Measurements from ENCODE around the gene S100Z.
A peak's percentile ranks its signal among the peaks of the same experiment; 100 is the strongest.
"Not testable (repeated sequence)": the region's sequence is repeated elsewhere in the genome, so short reads cannot be mapped to it uniquely, and the experiment has no call there.

S100Z gene

DNA sequence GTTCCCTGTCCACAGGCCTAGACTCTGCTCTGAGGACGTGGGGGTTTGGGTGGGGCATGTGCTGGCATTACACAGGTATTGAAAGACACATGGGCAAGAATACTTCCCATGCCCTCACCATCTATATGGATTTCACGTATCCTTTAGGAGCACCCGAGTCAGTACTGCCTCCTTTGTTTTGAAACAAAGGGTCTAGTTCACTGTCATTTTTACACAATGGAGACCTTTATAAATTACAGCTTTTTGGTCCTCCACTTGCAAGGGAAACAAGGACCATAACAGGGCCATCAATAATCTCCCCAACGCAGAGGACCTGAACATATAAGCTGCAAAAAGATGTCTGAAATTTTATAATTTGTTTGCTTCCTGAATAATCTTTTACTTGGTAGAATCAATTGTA, 78.1 kb downstream of the S100Z start:
- no peak for DNase-seq
- in situ Hi-C loops (cut with HindIII; ENCODE audit: low pct_ligation_motif_present, low pct_unique_long_range_greater_than_20kb, low sequenced_read_pairs) = no loop called here

DNA sequence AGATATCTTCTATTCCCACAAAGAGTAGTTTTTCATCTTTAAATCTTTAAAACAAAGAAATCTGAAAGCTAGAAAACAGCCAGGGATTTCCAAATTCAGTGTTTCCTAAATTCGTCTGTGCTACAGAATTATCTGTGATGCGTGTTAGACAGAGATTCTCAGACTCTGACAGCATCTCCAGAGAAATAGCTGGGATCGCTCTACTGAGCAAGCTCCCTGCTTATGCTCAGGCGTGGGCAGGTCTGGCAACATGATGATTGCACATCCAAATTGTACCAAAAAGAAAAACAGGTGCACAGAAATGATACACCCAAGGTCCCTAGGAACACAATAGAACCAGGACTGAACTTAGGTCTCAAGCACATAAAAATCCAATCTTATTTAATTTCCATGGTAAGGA, 80.3 kb downstream of the S100Z start:
- no peak for DNase-seq
- in situ Hi-C loops (cut with HindIII; ENCODE audit: low pct_ligation_motif_present, low pct_unique_long_range_greater_than_20kb, low sequenced_read_pairs) = no loop called here

DNA sequence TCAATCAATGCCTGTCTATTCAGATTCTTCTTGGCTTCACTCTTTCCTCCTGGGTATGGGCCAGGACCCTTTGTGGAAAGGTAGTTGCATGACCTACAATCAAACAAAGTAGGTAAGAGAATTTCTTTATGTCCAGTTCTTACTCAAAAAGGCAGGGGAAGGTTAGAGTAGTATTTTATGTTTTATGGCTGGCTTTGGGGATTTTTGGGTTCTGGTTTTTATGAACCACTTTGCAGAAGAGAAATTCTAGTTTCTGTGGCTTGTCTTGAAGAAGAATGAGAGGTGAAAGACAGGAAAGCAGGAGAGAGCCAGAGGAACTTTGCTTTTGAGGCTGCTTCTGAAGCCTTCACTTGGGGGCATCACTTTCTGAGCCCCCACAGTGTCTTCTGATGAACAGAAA, 88.4 kb downstream of the S100Z start:
- DNase-seq = no peak
- in situ Hi-C loops (cut with HindIII; ENCODE audit: low pct_ligation_motif_present, low pct_unique_long_range_greater_than_20kb, low sequenced_read_pairs) = no loop called here

DNA sequence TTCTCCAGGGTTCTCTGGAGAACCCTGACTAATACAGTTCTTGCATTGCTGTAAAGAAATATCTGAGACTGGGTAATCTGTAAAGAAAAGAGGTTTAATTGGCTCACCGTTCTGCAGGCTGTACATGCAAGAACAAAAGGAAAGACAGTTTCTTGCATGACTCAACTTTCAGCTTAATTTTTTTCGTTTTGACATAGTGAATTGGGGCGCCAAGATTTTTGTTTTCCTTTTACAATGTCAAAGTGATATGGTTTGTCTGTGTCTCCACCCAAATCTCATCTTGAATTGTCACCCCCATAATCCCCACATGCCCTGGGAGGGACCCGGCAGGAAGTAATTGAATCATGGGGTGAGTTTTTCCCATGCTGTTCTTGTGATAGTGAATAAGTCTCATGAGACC, 91.2 kb downstream of the S100Z start:
- DNase-seq = no peak
- in situ Hi-C loops (cut with HindIII; ENCODE audit: low pct_ligation_motif_present, low pct_unique_long_range_greater_than_20kb, low sequenced_read_pairs) = no loop called here

DNA sequence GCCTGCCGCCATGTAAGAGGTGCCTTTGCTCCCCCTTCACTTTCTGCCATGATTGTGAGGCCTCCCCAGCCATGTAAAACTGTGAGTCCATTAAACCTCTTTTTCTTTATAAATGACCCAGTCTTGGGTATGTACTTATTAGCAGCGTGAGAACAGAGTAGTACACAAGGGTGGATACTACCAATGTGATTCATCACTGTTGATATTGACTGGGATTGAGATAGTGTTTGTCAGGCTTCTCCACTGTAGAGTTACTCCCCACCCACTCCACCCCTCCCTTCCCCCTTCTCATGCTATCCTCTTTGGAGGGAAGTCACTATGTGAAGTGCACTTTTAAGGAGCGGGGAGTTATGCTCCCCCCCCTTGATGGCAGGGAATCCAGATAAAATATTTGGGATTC, 91.6 kb downstream of the S100Z start:
- no peak for DNase-seq
- in situ Hi-C loops (cut with HindIII; ENCODE audit: low pct_ligation_motif_present, low pct_unique_long_range_greater_than_20kb, low sequenced_read_pairs) = no loop called here

DNA sequence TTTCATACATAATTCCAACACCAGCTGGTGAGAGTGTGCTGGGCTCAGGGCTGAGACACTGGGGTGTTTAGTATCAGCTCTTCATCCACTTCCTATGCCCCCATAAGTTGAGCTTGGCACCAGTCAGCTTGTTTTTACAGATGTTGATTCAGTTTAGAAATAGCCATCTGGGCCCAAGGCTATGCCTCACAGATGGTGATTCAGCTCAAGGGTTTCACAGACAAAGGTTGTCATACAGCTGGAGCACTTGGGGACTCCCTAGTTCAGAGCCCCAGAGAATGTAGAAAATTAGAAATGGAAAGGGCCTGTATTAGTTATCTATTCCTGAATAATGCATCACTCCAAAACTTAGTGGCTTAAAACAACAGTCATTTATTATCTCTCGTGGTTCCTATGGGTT, 92.8 kb downstream of the S100Z start:
- no peak for DNase-seq
- in situ Hi-C loops (cut with HindIII; ENCODE audit: low pct_ligation_motif_present, low pct_unique_long_range_greater_than_20kb, low sequenced_read_pairs) = no loop called here

DNA sequence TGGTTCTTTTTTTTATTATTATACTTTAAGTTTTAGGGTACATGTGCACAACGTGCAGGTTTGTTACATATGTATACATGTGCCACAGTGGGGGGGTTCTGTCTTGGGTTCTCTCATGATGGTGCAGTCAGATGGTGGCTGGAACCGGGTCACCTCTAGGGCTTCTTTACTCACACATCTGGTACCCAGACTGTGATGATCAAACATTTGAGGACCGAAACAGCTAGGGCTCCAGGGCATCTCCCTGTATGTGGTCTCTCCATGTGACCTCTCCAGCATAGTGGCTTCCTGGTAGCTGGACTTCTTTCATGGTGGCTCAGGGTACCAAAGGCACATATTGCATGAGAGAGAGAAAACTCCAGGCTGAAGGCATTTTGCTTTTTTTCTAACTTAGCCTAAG, 93.2 kb downstream of the S100Z start:
- in situ Hi-C loops (cut with HindIII; ENCODE audit: low pct_ligation_motif_present, low pct_unique_long_range_greater_than_20kb, low sequenced_read_pairs) = no loop called here
- no peak for DNase-seq

DNA sequence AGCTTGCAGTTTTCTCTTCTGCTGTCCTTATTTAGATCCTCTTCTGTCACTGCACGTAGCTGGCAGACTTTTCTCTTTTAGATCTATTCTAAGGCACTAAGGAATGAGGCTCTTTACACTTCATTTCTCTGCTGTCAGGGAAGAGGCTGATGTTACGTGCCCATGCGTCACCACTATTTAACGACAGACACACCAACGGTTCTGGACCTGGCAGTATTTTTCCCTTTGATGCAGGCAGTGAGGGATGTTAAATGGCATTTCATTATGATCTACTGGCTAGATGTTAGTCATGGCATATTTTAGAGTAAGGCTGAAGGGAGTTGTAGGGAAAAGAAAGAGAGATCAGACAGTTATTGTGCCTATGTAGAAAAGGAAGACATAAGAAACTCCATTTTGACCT, 94.8 kb downstream of the S100Z start:
- DNase-seq = no peak
- in situ Hi-C loops (cut with HindIII; ENCODE audit: low pct_ligation_motif_present, low pct_unique_long_range_greater_than_20kb, low sequenced_read_pairs) = no loop called here

DNA sequence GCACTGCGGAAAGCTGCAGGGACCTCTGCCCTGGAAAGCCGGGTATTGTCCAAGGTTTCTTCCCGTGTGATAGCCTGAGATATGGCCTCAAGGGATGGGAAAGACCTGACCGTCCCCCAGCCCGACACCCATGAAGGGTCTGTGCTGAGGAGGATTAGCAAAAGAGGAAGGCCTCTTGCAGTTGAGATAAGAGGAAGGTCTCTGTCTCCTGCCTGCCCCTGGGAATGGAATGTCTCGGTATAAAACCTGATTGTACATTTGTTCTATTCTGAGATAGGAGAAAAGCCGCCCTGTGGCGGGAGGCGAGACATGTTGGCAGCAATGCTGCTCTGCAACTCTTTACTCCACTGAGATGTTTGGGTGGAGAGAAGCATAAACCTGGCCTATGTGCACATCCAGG, 95.4 kb downstream of the S100Z start:
- in situ Hi-C loops (cut with HindIII; ENCODE audit: low pct_ligation_motif_present, low pct_unique_long_range_greater_than_20kb, low sequenced_read_pairs); DNase-seq: not testable (repeated sequence)

DNA sequence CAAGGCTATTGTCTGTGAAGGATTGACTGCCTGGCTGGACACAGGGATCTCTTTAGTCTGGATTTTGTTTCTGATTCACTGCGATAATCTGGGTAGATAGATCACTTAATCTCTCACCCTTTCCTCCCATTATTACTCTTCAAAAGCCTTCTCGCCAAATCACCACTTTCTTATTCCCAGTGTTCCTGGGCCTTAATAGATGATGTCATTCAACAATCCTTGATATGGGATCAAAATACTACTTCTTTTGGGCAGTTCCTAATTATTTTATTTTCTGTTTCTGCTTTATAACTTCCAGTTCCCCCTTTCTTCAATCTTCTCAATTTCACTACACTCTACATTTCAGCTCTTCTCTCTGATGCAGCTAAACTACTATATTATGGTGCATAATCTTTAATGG, 96.3 kb downstream of the S100Z start:
- in situ Hi-C loops (cut with HindIII; ENCODE audit: low pct_ligation_motif_present, low pct_unique_long_range_greater_than_20kb, low sequenced_read_pairs) = no loop called here
- DNase-seq = no peak

DNA sequence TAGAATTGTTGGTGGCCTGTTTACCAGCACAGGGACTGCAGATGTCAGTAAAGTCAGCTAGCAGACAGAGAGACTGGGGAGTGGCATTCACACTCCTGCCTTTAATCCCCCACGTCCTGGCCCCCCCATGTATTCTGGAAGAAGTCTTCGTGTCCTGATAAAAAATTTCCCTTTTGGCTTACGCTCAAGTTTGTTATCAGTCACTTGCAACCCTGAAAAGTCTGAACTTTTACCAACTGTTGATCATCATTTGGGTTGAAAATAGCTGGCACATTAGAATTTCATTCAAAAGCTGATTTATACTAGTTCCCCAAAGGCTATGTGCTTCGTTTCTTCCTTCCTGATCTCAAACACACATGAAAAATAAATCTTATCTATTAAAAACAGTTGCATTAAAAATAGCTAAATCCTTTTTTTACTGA, 97.3 kb downstream of the S100Z start:
- in situ Hi-C loops (cut with HindIII; ENCODE audit: low pct_ligation_motif_present, low pct_unique_long_range_greater_than_20kb, low sequenced_read_pairs) = no loop called here
- DNase-seq = no peak

DNA sequence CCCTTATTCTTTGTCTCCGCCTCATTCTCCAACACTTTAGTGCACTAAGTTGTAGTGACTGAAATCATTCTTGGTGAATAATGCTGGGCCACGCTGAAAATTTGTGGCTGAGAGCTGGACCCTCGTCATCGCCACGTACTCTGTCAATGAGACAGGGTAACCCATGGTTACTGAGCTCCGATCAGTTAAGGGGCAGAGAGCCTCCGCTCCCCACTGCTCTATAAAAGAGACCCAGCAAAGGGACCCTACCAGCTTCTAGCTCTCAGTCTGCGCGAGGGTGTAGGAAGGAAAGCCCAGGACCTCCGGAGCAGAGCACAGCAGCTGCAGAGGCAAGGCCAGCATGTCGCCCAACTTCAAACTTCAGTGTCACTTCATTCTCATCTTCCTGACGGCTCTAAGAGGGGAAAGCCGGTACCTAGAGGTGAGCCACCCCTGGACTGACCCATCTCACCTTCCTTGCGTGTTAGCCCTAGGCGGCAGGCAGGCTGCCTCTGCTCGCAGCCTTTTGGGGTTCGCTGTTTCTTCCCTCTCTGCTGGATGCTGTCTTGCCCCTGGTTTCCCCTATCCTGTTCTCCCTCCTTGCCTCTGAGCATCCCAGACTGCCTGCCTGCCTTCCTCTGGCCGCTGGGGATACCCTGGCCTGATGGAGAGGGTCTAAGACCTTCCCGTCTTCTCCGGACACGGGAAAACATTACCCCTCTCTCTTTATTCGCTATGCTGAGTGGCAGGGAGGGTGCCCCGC, 103.2 kb downstream of the S100Z start, which contains the start of gene CRHBP:
Gene CRHBP (plus strand): TSS at position 251 of the 742 bp plus-strand sequence. CDS start 90 bp downstream, at position 341.
- no peak for DNase-seq
- in situ Hi-C loops (cut with HindIII; ENCODE audit: low pct_ligation_motif_present, low pct_unique_long_range_greater_than_20kb, low sequenced_read_pairs) = no loop called here

DNA sequence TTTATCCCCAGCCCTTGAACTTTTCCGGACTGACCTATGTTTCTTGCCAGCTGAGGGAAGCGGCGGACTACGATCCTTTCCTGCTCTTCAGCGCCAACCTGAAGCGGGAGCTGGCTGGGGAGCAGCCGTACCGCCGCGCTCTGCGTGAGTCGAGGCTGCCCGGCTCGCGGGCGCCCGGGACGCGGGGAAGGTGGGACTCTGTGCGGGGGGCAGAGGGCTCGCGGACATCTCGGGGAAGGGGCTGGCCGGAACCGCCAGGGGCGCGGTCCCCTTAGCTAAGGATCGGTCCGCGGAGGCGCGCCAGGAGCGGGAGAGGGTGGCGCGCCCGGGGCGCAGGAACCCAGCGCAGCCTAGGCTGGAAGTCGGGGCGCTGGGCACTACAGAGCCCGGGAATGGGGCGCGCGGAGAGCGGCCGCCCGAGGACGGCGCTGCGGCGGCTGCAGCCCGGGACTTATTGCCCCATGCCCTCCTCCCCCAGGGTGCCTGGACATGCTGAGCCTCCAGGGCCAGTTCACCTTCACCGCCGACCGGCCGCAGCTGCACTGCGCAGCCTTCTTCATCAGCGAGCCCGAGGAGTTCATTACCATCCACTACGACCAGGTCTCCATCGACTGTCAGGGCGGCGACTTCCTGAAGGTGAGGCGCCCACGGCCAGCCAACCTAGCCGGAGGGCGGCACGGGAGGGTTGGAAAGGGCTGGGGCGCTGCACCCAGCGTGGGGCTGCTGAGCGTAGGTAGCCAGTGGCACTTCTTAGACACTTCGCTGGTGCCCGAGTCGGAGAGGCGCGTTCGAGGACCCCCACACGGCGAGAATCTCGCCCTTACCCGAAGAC, 104.0 kb downstream of the S100Z start:
- in situ Hi-C loops (cut with HindIII; ENCODE audit: low pct_ligation_motif_present, low pct_unique_long_range_greater_than_20kb, low sequenced_read_pairs) = no loop called here
- DNase-seq = no peak

DNA sequence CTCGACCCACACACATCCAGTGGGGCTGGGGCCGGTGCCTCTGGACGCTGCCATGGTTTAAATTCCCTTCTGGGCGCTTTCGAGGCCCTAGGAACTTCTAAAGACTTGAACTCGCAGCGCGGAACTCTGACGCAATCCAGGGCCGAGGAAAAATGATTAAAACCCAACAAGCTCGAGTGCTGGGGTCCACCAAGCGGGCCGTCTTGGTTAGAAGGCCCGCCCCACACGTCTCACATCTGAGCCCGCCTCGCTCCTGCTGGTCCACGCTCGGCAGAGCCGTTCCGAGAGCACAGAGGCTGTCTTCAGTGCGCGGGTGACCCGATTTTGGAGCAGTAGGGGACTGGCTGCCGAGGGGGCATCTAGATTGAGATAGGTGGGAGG, 104.6 kb downstream of the S100Z start:
- in situ Hi-C loops (cut with HindIII; ENCODE audit: low pct_ligation_motif_present, low pct_unique_long_range_greater_than_20kb, low sequenced_read_pairs) = no loop called here
- DNase-seq = no peak

DNA sequence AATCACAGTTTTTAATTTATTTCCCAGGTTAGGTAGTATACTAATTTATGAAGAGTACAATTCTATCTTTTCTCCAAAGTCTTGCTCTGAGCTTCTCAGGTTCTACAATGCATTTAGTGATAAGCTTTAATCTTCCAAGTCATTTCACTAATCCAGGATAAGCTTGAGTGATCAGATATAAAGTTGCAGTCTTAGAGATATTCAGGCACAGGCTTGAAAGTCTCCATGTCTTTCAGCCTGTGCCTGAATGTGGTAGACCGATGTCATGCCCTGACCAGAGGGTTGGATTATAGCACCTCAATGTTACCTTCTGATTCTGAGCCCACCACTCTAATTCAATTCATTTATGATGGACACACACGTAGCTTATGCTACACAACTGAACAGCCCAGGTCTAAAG, 106.2 kb downstream of the S100Z start:
- DNase-seq = no peak
- in situ Hi-C loops (cut with HindIII; ENCODE audit: low pct_ligation_motif_present, low pct_unique_long_range_greater_than_20kb, low sequenced_read_pairs) = no loop called here

DNA sequence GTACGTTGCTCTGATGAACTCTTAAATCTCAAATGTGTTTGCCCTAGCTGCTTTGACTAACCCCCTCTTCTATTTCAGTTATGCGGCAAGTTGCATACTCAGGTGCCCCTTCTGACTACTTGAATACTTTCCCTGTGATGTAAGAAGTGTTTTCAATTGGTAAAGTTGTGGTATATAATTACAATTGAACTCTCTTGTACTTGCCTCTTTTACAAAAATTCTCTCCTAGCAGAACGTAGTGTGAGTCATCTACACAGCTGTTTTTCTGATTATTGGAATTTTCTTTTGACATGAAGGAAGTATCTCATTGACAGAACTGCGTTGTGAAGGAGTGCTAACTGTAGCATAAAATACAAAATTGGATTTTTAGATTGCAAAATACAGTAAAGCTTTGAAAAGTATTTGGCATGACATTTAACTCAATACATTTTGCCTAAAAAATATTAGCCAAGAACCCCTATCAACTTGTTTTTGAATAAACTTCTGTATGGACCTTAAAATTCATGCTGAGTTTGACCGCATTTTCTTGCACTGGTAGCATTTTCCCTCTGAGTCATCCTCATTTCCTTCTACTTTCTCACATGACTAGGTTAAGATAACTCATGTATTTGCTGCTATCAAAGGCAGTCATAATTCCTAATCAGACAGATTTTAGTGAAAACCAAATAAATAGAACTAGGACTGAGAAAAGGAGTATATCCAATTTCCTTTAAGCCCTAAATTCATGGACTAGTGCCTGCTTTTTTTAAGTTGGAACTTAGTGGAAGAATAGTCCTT, 109.4 kb downstream of the S100Z start:
- peak; percentile 32 for DNase-seq

DNA sequence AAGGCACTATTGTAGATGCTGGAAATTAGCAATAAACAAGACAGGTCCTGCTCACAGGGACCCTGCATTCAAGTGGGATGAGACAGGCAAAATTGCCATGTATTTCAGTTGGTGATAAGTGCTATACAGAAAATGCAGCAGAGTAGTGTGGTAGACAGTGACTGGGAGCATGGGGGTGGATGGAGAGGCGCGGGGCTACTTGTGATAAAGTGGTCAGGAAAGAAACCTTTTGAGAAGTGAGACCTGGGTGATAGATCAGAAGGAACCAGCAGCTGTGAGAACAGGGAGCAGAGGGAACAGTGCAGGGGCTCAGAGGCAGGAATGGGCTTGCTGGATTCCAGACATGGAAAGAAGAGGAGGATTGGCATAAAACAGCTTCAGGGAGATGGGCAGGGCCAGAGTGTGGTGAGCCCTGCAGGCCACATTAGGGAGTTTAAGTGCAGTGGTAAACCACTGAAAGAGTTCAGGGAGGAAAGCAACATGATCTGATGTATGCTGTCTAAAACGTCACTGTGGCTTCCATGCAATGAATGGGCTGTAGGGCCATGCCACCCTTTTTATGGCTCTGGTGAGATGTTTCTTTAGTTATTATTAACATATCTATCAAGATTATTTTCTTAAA, 110.3 kb downstream of the S100Z start:
- in situ Hi-C loops (cut with HindIII; ENCODE audit: low pct_ligation_motif_present, low pct_unique_long_range_greater_than_20kb, low sequenced_read_pairs) = no loop called here
- peak; percentile 1 for DNase-seq

More for the DNA sequence above, 109.4 kb downstream of the S100Z start:
- in situ Hi-C loops (cut with HindIII; ENCODE audit: low pct_ligation_motif_present, low pct_unique_long_range_greater_than_20kb, low sequenced_read_pairs) = no loop called here

DNA sequence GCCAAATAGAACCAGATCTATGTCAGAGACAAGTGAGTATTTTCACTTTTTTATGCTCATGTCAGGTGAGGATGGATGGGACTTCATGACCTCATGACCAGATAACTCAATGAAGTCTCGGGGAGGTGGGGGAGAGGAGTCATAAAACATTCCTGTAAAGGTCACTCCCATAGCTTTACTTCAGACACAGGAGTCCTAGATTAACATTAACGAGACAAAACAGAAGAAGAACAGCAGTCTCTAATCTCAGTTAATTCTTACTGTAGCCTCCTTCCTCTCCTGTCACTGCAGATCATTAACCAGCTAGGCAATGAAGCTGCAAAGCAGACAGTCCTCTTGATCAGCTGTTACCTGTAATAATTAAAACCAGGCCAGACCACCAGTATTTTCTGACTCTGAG, 114.2 kb downstream of the S100Z start:
- no peak for DNase-seq
- in situ Hi-C loops (cut with HindIII; ENCODE audit: low pct_ligation_motif_present, low pct_unique_long_range_greater_than_20kb, low sequenced_read_pairs) = no loop called here

Measured in ACHN (cell line).